GM19043 (cell line): ENCODE measurements around the gene RCHY1.
"Not testable (repeated sequence)": the region's sequence is repeated elsewhere in the genome, so short reads cannot be mapped to it uniquely, and the experiment has no call there.

Source experiments
- ATAC-seq: cut with Tn5 transposase; IDR thresholded peaks from one replicate; pipeline ENCODE4 v1.9.1; 2021; ENCODE audit warnings: low read depth; ENCODE audit not compliant: unreplicated experiment

Gene RCHY1

DNA sequence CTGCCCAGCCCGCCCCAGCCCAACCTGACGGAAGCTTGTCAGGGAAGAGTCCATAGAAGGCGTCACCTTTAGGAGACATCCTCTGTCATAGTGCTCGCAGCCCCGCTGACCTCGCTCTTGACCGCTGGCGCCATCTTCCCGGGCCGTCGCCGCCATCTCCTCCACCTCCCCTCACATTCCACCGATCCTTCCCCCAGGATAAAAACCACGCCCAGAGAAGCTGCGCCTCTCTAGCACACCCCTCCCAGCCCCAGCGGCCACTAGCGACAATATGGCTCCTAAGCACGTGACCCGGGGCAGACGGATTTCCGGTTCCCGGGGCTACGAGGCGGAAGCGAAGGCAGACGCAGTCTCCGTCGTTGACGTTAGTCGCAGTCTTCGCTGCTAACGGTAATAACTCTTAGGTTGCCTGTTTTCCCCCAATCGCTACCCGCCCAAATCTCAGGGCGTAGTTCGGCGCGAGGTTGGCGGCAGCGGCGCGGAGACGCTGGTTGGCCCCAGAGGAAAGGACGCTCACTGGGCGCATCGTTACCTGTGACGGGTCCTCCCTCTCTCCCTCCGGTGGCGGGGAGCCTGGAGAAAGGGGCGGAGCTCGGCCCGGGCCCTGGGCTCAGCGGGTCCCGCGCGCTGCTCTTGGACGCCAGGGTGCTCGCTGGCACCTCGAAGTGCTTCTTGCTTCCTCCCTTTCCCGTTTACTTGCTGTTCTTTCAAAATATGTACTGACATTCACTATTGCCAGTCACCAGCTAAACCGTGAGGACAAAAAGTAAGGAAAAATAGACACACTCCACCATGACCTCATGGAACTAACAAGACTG lies at the start of gene RCHY1, which contains the start of gene THAP6:
RCHY1 (minus strand) TSS at position 273 of the 818 bp plus-strand sequence; CDS start at position 156, 117 bp downstream.
THAP6 (plus strand) TSS at position 343 of the 818 bp plus-strand sequence. CDS start 980 bp downstream, outside the sequence.
- ATAC-seq: peak; percentile 93

DNA sequence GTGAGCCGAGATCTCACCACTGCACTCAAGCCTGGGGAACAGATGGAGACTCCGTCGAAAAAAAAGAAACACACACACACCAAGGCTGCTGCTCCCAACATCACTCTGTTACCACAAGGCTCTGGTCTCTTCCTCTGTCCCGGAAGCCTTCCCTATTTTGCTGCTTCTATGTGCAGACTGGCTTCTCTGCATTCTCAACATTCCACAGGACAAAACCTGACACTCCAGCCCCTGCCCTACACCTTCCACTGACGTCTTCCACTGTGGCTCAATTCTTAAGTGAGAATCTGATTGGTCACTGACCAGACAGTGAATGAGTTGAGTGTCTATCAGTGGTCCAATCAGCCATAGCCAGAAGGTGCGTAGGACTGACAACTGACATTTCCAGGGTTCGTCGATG lies 47.6 kb upstream of the RCHY1 start:
- ATAC-seq: no peak

DNA sequence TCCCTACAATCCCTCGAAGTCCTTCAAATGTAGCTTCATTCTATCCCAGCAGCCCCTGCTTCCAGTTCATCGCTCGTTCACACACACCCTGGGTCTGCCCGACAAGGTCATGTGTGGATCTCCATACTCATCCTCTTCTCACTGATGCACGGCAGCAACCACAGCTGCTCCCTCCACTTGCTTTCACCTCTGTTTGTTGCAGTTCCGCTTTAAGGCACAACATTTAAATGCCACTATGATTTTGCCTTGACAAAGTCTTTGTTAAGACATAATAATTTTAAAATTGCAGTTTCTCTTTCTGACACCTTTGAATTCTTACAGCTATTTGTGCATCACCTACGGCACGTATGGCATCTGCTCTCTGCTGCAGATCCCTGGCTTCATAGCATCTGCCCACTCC lies 43.5 kb upstream of the RCHY1 start:
- ATAC-seq: no peak

DNA sequence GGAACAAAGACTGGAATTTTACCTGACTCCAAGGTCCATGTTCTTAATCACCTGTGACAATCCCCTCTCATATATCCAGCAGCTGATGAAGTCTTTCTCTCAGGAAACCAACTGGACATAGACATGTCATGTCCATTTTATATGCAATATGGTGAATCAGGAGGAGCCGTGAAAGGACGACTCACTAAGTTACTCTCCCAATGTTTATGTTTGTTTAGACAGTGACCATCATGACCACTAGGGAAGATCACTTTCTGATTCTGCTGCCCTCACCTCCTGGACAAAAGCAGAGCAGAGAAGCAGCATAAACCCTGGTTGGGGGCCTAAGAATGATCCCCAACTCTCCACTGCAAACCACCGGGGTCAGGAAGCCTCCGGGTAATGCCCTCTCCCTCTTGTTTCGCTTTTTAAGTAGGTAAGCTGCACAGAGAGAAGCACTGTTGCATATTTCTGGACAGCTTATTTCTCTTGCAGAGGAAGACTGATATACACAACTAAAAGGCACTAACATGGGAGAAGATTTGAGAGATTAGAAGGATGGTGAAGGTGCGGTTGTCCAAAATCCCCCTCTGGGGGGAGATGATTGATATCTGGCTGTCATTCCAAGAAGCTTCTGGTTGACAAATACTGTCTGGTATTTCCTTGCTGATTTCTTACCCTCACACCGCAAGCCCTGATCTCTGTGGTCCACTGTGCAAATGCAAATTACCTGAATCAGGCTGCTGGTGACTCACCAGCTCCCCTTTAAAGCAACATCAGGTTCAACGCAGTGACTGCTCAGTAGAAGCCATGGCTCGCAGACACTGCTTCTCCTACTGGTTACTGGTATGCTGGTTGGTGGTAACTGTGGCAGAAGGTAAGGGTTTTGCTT lies 41.3 kb upstream of the RCHY1 start, which contains the start of gene ODAPH:
ODAPH (plus strand) TSS at position 773 of the 871 bp plus-strand sequence; CDS start at position 790, 17 bp downstream.
- peak; percentile 98 for ATAC-seq

DNA sequence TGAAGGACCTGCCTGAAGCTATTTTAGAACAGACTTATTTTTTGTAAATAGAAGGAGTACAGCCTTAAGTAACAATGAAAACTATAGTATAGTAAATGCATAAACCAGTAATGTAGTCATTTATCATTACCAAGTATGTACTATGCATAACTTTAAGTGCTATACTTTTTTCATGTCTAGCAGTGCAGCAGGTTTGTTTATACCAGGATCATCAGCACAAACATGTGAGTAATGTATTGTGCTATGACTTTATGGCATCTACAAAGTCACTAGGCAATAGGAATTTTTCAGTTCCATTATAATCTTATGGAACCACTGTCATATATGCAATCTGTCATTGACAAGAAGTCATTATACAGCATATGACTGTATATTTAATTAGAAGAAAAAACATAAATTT lies 38.2 kb upstream of the RCHY1 start:
- ATAC-seq: no peak

DNA sequence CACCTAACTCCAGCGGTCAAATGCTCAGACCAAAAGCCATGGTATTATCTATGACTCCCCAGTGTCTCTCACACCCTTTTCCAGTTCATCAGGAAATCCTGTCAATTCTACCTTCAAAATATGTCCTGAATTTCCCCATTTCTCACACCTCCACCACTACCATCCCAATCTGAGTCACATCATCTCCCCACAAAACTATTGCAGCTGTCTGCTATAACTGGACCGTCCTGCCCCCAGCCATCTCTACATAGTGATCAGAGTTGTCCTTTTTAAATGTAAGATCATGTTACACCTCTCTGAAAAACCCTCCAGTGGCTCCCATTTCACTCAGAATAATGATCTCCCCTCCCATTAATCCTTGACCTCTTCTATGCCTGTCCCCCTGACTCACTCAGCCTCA lies 34.8 kb upstream of the RCHY1 start:
- ATAC-seq: no peak

DNA sequence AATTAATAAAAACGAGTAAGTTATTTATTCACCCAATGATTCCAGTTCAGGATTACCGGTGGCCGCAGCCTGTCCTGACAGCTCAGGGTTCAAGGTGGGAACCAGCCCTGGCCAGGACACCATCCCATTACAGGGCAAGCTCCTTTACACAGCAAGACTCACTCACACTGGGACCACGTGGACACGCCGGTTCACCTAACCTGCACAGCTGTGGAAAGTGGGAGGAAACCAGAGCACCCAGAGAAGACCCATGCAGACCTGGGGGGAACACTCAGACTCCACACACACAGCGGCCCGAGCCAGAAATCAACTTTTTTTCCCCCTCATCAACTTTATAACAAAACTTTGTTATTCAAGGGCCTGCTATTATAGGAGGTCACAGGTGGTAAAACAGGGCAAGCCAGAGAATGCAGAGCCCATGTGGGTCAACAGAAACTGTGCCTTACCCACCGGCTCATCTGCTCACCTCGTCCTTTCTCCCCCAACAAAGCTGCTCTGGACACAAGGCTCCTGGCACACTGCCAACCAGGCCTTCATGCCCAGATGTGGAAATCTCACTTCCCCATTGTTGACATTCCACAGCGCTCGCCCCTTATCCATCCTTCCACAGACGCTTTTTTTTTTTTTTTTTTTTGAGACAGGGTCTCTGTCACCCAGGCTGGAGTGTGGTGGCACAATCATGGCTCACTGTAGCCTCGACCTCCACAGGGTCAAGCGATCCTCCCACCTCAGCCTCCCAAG lies 33.6 kb upstream of the RCHY1 start:
- ATAC-seq: no peak

DNA sequence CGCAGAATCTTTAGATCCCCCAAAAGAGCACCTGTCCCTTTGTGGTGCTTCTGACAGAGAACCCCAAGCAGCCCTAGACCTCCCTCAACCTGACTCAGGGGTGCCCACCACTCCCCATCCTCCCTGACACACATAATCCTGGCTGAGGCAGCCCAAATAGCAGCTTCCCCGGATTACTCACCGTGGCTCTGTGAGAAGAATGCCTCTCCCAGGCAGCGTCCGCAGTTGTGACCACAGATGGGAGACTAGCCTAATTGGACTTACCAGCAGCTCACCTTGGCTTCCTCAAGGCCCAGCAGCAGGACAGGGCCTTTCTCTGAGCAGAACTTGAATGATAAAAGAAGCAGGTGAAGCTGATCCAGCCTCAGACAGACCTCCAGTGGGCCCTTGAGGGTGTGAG lies 31.3 kb upstream of the RCHY1 start:
- no peak for ATAC-seq

DNA sequence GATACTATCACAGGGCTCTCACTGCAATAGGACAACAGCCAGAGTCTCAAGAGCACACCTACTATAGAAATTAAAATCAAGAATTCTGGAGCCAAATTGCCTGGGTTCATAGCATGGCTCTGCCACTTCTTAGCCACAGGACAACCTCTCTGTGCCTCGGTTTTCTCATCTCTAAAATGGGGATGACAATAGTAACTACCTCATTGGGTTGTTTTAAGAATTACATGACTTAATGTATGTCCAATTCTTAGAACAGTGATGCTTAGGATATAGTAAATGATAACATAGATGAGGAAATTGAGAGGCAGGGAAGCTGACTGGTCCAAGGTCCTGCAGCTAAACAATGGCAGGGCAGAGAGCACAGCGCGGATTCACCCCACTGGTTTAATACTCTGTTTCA lies 30.7 kb upstream of the RCHY1 start:
- no peak for ATAC-seq

DNA sequence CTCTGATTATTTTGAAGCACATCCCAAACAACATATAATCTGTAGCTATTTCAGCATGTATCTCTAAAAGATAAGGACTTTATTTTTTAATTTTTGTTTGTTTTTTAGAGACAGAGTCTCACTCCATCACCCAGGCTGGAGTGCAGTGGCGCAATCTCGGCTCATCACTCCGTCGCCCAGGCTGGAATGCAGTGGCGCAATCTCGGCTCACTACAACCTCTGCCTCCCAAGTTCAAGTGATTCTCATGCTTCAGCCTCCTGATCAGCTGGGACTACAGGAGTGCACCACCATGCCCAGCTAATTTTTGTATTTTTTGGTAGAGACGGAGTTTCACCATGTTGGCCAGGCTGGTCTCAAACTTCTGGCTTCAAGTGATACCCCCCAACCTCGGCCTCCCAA lies 30.0 kb upstream of the RCHY1 start:
- ATAC-seq: not testable (repeated sequence)

DNA sequence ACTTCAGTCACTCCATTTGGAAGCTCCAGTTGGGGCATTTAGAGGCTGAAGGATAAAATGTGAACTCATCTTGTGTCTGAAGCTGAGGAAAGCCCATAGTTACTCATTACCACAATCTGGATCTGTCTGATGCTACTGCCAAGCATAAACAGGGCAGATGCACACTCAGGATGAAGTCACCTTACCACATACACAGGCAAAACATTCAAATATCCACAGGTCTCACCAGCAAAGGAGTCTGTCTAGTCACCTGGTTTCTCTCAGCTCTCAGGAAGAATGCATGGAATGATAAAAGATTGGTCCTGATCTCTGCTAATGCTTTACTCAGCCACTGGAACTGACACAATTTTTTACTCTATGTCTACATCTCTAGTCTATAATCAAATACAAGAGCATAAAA lies 28.6 kb upstream of the RCHY1 start:
- ATAC-seq: no peak

DNA sequence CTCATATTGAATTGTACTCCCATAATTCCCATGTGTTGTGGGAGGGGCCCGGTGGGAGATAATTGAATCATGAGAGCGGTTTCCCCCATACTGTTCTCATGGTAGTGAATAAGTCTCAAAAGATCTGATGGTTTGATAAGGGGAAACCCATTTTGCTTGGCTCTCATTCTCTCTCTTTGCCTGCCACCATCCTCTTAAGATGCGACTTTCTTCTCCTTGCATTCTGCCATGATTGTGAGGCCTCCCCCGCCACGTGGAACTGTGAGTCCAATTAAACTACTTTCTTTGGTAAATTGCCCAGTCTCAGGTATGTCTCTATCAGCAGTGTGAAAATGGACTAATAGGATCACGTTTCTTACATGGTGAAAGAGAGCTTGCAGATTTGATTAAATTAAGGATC lies 23.1 kb upstream of the RCHY1 start:
- not testable (repeated sequence) for ATAC-seq

DNA sequence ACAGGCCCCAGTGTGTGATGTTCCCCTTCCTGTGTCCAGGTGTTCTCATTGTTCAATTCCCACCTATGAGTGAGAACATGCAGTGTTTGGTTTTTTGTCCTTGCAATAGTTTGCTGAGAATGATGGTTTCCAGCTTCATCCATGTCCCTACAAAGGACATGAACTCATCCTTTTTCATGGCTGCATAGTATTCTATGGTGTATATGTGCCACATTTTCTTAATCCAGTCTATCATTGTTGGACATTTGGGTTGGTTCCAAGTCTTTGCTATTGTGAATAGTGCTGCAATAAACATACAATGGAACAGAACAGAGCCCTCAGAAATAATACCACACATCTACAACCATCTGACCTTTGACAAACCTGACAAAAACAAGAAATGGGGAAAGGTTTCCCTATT lies 19.7 kb upstream of the RCHY1 start:
- not testable (repeated sequence) for ATAC-seq

DNA sequence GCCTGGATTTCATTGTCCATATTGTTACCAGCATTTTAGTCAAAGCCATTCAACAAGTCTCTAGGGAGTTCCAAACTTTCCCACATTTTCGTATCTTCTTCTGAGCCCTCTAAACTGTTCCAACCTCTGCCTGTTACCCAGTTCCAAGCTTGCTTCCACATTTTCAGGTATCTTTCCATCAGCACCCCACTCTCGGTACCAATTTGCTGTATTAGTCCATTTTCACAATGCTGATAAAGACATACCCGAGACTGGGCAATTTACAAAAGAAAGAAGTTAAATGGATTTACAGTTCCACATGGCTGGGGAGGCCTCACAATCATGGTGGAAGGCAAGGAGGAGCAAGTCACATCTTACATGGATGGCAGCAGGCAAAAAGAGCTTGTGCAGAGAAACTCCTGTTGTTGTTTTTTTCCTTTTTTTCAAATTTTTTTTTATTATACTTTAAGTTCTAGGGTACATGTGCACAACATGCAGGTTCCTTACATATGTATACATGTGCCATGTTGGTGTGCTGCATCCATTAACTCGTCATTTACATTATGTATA lies 19.2 kb upstream of the RCHY1 start:
- ATAC-seq: not testable (repeated sequence)

DNA sequence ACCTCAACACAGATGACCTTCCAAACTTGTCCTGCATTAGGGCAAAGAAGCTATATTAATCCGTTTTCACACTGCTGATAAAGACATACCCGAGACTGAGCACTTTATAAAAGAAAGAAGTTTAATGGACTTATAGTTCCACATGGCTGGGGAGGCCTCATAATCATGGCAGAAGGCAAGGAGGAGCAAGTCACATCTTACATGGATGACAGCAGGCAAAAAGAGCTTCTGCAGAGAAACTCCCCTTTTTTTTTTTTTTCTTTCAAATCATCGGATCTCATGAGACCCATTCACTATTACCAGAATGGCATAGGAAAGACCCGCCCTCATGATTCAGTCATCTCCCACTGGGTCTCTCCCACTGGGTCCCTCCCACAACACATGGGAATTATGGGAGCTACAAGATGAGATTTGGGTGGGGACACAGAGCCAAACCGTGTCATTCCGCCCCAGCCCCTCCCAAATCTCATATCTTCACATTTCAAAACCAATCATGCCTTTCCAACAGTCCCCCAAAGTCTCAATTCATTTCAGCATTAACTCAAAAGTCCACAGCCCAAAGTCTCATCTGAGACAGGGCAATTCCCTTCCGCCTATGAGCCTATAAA lies 17.4 kb upstream of the RCHY1 start:
- not testable (repeated sequence) for ATAC-seq

DNA sequence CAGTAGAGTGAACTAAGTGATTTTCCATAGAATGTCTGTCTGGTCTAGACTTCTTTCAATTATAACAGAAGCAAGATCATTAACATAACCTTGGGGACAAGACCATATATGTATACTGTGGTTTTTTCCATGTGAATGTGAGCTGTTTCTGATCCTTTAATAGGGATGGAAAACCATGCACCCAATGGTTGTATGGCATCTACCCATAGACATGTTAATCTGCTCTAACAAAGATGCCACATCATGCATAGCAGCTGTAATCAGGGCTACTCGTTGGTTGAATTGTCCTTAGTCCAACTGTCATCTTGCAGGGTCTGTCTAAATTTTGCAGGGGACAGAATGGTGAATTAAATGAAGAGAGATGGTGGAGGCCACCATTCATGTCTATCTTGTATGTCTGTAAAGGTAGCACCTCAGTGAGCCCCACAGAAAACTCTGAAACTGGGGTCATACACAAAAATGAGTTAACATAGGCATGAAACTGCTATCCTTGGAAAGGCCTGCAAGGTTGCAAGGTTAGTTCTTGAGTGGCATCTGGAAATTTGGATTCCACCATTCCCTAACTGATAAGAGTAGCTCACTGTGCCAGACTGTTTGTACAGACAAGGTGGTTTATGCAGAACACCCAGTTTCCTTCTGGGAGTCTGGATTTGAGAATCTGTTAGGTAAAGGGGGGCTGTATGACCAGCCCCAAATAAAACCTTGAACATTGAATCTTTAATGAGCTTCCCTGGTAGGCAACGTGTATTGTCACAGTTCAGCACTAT lies 16.5 kb upstream of the RCHY1 start:
- ATAC-seq: no peak

DNA sequence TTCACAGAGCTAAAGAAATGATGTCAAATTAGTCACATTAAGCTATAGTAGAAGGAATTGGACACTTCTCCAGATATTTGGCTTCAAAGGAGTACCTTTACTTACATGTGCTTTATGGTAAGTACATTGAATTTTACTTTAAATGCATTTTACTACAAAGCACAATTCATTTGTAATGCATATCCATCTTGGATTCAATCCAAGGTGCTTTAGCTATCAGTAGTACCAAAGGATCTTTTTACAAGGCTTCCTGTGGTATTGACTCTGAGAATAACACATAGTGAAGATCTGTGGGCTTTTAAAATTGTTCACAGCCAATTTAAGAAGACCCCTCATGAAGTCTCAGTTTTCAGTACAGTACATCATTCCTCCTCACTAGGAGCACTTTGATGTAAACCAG lies 13.3 kb upstream of the RCHY1 start:
- ATAC-seq: no peak

DNA sequence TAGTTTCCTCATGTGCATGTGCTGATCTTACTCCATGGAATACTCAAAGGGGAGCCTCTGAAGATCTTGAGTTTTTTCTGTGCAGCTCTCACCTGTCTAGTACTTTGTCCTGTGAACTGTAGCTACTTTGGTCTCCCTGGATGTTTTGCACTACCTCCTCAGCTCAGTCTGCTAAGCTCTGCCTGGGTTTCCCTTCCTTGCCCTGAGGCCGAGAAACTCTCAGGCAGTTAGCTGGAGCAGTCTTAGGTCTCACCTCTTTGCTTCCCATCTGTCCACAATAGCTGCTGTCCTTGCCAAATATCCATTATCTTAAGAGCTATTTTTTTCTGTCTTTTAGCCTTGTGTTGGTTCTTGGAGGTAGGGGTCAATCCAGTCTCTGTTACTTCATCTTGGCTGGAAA lies 11.7 kb upstream of the RCHY1 start:
- ATAC-seq: no peak

DNA sequence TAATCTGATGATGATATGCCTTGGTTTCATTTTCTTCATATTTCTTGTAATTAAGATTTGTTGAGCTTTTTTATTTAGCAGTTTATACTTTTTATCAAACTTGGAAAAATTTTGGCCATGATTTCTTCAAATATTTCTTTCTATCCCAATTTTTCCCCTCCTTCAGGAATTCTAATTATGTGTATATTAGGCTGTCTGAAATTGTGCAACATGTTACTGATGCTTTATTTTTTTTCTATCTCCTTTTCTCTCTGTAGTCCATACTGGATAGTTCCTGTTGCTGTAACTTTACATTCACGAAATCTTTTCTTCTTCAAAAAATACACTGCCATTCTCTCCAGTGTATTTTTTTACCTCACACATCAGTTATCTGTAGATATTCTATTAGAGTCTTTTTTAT lies 10.9 kb upstream of the RCHY1 start:
- no peak for ATAC-seq
